GM18508 (cell line): Measurements from ENCODE around the gene TGM6.

Experiments used
- ATAC-seq: cut with Tn5 transposase; IDR thresholded peaks from one replicate; pipeline ENCODE4 v1.9.1; 2021; ENCODE audit warnings: moderate number of reproducible peaks; ENCODE audit not compliant: insufficient read depth, unreplicated experiment

The TGM6 gene

GRCh38 chr20:2476742-2477615 lies 96.3 kb downstream of the TGM6 start:
- no peak for ATAC-seq

GRCh38 chr20:2480381-2480780 lies 99.7 kb downstream of the TGM6 start:
- ATAC-seq: no peak
